ENCODE data around the gene IL23A.

IL23A gene

GRCh38 chr12:56362130-56363059, 23.7 kb downstream of the IL23A start, which contains the start of gene APOF:
Gene APOF (minus strand): TSS chr12:56362857. CDS start chr12:56362745, 112 bp downstream.
- no peak for DNase-seq

- DNase-seq, result no peak
These were observed 28.3 kb downstream of the IL23A start for GRCh38 chr12:56366948-56367347.

GRCh38 chr12:56373515-56373914, 34.8 kb downstream of the IL23A start:
- DNase-seq, result no peak

GRCh38 chr12:56374726-56375597, 36.3 kb downstream of the IL23A start:
- DNase-seq, result no peak

GRCh38 chr12:56375598-56376434, 37.1 kb downstream of the IL23A start:
- DNase-seq, result no peak

- DNase-seq, result no peak
These were observed 38.8 kb downstream of the IL23A start for GRCh38 chr12:56377310-56377988.

GRCh38 chr12:56377989-56378316, 39.3 kb downstream of the IL23A start:
- no peak for DNase-seq

- DNase-seq, result no peak
These were observed 43.9 kb downstream of the IL23A start for GRCh38 chr12:56382611-56383010.

- DNase-seq, result no peak
These were observed 47.2 kb downstream of the IL23A start for GRCh38 chr12:56385873-56386272.

- no peak for DNase-seq
These were observed 48.6 kb downstream of the IL23A start for GRCh38 chr12:56387152-56387736.

- no peak for DNase-seq
These were observed 50.7 kb downstream of the IL23A start for GRCh38 chr12:56389412-56389811.

Measured in SW 1271 (cell line).